ENCODE data around the gene JAML.

The JAML gene

DNA sequence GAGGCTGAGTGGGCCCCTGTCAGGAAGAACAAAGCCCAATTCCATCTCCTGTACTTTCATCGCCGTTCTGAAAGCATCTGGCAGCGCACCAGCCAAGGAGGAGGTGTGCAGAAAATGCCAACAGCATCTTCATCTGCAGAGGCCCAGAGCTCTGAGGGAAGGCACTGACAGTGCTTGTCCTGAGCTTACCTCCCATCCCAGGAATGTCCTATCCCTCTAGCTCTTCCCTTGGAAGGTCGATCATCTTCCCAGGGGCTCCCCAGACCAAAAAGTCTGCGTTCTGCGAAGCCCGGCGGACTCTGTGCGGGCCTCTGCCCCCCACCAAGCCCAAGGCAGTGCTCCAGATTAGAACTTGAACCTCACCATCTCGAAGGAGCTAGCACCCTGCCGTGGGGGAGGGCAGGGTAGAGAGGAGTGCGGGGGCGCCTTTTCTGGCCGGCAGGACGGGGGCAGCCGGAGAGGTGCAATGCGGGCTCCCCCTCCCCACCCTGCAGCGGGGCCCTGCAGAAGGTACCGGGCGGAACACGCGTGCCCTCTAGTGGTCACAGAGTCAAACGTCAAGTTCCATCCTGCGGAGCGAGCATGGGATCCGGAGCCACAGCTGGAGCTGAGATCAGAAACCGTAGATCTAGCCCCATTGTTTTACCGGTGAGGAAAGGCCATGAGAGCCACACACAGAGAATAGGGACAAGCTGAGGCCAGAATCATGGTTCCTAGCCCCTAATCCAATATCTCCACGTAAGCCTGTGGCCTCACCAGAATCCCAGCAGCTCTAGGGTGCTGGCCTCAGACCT, 53.3 kb downstream of the JAML start:
- Histone ChIP-seq H3K27ac (no peak overlapping the region), H3K9me3 (ENCODE audit: control insufficient read depth, low read length) (no peaks in the 10 kb centered on the region), H3K4me2 (ENCODE audit: low read length) (no peak overlapping the region), H3K79me2 (no peaks in the 10 kb centered on the region), H2AFZ (no peak overlapping the region), H3K4me3 (ENCODE audit: low read depth, low read length) (no peak overlapping the region), H3K4me1 (peaks cover 3% of the 10 kb centered on the region), H3K36me3 (ENCODE audit: control insufficient read depth, insufficient read depth, low read length) (no peaks in the 10 kb centered on the region), H3K27me3 (ENCODE audit: control insufficient read depth, insufficient read depth, low read length) (no peaks in the 10 kb centered on the region), H3K9ac (no peak overlapping the region)
- TF ChIP-seq, protein P1, sequence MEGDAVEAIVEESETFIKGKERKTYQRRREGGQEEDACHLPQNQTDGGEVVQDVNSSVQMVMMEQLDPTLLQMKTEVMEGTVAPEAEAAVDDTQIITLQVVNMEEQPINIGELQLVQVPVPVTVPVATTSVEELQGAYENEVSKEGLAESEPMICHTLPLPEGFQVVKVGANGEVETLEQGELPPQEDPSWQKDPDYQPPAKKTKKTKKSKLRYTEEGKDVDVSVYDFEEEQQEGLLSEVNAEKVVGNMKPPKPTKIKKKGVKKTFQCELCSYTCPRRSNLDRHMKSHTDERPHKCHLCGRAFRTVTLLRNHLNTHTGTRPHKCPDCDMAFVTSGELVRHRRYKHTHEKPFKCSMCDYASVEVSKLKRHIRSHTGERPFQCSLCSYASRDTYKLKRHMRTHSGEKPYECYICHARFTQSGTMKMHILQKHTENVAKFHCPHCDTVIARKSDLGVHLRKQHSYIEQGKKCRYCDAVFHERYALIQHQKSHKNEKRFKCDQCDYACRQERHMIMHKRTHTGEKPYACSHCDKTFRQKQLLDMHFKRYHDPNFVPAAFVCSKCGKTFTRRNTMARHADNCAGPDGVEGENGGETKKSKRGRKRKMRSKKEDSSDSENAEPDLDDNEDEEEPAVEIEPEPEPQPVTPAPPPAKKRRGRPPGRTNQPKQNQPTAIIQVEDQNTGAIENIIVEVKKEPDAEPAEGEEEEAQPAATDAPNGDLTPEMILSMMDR (IDR thresholded peaks at IDR 0.05), result peak; percentile 78

DNA sequence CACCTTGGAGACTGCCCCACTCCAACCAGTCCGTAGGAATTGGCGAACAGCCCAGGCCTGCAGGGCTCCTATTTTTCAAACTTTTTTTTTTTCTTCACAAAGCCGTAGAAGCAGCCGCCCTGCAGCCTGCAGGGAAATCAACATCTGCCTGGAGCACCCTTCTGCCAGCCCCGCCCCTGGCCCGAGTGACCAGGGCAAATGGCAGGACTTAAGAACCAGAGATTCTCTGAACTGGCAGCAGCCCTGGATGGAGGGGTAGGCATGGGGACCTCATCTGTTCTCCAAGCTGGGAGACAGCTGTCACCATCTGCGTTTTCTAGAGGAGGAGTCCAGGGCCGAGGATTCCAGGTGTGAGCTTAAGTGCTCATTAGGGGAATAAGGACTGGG, 53.9 kb downstream of the JAML start:
- Histone ChIP-seq H3K36me3 (ENCODE audit: control insufficient read depth, insufficient read depth, low read length) (no peaks in the 10 kb centered on the region), H3K4me1 (peaks cover 3% of the 10 kb centered on the region), H3K9me3 (ENCODE audit: control insufficient read depth, low read length) (no peaks in the 10 kb centered on the region), H2AFZ (no peak overlapping the region), H3K27me3 (ENCODE audit: control insufficient read depth, insufficient read depth, low read length) (no peaks in the 10 kb centered on the region), H3K4me2 (ENCODE audit: low read length) (no peak overlapping the region), H3K4me3 (ENCODE audit: low read depth, low read length) (no peak overlapping the region), H3K9ac (no peak overlapping the region), H3K79me2 (no peaks in the 10 kb centered on the region), H3K27ac (no peak overlapping the region)
- TF ChIP-seq, protein P1 (IDR thresholded peaks at IDR 0.05), result no peak

DNA sequence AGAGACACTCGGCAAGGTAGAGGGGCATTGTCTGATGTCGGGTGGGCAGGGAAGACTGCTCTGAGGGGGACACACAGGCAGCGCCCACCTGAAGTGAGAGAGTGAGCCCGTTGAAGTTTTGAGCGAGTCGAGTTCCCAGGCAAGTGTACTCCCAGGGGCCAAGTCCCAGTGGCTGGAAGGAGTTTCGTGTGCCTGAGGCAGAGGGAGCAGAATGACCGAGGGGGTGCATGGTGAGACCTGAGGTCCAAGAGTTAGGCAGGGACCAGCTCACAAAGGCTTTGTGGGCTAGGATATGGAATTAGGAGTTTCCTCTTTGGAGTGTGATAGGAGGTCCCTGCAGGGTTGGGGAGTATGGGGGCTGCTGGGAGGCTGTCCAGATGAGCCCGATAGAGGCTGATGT, 54.6 kb downstream of the JAML start:
- Histone ChIP-seq H3K4me2 (ENCODE audit: low read length) (no peak overlapping the region), H3K4me1 (peaks cover 3% of the 10 kb centered on the region), H3K9me3 (ENCODE audit: control insufficient read depth, low read length) (no peaks in the 10 kb centered on the region), H3K79me2 (no peaks in the 10 kb centered on the region), H3K4me3 (ENCODE audit: low read depth, low read length) (no peak overlapping the region), H3K27me3 (ENCODE audit: control insufficient read depth, insufficient read depth, low read length) (no peaks in the 10 kb centered on the region), H2AFZ (no peak overlapping the region), H3K27ac (no peak overlapping the region), H3K9ac (no peak overlapping the region), H3K36me3 (ENCODE audit: control insufficient read depth, insufficient read depth, low read length) (no peaks in the 10 kb centered on the region)
- TF ChIP-seq, protein P1 (IDR thresholded peaks at IDR 0.05), result no peak

DNA sequence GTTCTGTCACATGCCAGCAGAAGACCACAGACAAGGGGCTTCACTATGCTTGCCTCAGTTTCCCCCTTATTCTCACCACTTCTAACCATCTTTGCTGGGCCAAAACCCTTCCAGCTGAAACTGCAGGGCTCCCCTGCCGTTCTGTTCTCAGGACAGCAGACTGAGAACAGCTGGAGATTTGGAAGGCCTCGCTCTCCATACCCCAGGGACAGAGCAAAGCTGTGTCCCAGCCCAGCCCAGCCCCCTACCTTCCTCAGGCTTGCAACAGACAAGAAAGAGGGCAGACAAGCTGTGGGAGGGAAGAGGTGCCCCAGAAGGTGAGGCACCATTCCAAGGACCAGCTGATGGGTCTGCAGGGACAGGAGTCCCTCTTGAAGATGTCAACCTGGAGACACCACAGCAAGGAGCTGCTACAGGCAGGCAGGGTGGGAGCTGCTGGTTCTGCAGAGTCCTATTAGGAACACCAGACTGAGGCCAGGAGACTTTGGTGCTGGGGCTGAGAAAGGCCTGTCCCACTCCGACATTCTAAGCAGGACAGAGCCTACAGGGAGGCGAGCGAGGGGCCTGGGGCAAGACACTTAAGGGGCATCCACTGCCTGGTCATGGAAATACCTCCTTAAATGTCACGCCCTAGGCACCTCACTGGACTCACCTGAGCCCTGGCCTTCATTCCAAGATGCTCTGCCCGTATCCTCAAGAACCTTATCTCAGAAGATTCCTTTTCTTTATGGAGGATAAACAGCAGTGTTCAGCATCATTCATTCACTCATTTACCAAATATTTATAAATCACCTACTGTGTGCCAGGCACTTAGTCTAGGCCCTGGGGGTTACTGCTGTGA, 55.3 kb downstream of the JAML start:
- H3K4me1 ChIP-seq, result no peaks in the 10 kb centered on the region
- no peaks in the 10 kb centered on the region for H3K36me3 ChIP-seq (ENCODE audit: control insufficient read depth, insufficient read depth, low read length)
- H3K79me2 ChIP-seq, result no peaks in the 10 kb centered on the region
- no peak overlapping the region for H3K9ac ChIP-seq
- H3K4me3 ChIP-seq (ENCODE audit: low read depth, low read length), result no peak overlapping the region
- H3K27ac ChIP-seq, result no peak overlapping the region
- TF ChIP-seq, protein P1 (IDR thresholded peaks at IDR 0.05), result no peak
- H2AFZ ChIP-seq, result no peak overlapping the region
- H3K27me3 ChIP-seq (ENCODE audit: control insufficient read depth, insufficient read depth, low read length), result no peaks in the 10 kb centered on the region
- no peak overlapping the region for H3K4me2 ChIP-seq (ENCODE audit: low read length)
- no peaks in the 10 kb centered on the region for H3K9me3 ChIP-seq (ENCODE audit: control insufficient read depth, low read length)
